Naive thymus-derived CD4-positive, alpha-beta T cell (primary cell): ENCODE measurements around the gene GFPT2. TPM values are rescaled to one million over a fixed set of nuclear protein-coding genes. Genes with fewer than 3 reads are reported as not detected.

Experiments used
- polyA plus RNA-seq, 2 donors: library from polyadenylated mRNA; unstranded; fragments of 300-500 nt; fragmentation: Illumina TruSeq; gene quantifications; one replicate each; pipeline ENCODE4 v1.2.3, GENCODE V29; 2021
- total RNA-seq, 6 experiments: library from RNA in 5 of 6; stranded (reverse) in 5 of 6; gene quantifications; 1 replicate in 5 of 6; 2 replicates in 1 of 6; pipeline ENCODE4 v1.2.3 and lab custom pipeline; 2021 to 2026

GFPT2 gene
- total and polyA plus RNA-seq, 7 experiments from 2014 or later: 0.16 to 0.81 TPM; not detected in 5

Other genes starting within 250 kb of the GFPT2 start
- not detected for gene RASGEF1C, start 144.1 kb downstream of the GFPT2 start, total RNA-seq
- gene RASGEF1C, start 144.1 kb downstream of the GFPT2 start, polyA plus RNA-seq: not detected
- 10 to 100 TPM; 25.7 to 41.4 (median 31.2) TPM for gene MAPK9, start 61.3 kb downstream of the GFPT2 start, total RNA-seq
- gene MAPK9, start 61.3 kb downstream of the GFPT2 start, polyA plus RNA-seq: 10 to 100 TPM; 14.7 to 18.0 TPM
- gene CNOT6, start 141.0 kb upstream of the GFPT2 start, total RNA-seq: 10 to 100 TPM; 22.8 to 41.9 (median 30.0) TPM
- 1 to 10 TPM; 8.3 to 8.8 TPM for gene CNOT6, start 141.0 kb upstream of the GFPT2 start, polyA plus RNA-seq
- gene SCGB3A1, start 238.2 kb upstream of the GFPT2 start, total RNA-seq: 10 to 100 TPM in 1 of 5 experiments, not detected in 4; 24.3 TPM
- gene SCGB3A1, start 238.2 kb upstream of the GFPT2 start, polyA plus RNA-seq: not detected